DOHH2 (cell line): ENCODE data around the gene SLC29A3.

Experiments
- CTCF ChIP-seq: fragments of 200-600 bp; sonication (generic); IDR thresholded peaks from one replicate; pipeline ENCODE4 v1.5.1; 2014; ENCODE audit warnings: antibody characterized with exemption, mild to moderate bottlenecking, low read depth, low read length; ENCODE audit not compliant: poor library complexity, severe bottlenecking
- EZH2phosphoT487 ChIP-seq: fragments of 200-600 bp; sonication (generic); IDR thresholded peaks from 2 replicates; pipeline ENCODE4 v1.6.1; 2017; ENCODE audit warnings: borderline replicate concordance, mild to moderate bottlenecking, antibody characterized with exemption, low read length, moderate library complexity, mixed read lengths

- TF ChIP-seq CTCF (no peak), EZH2phosphoT487 (no peak)
These were observed 36.8 kb downstream of the SLC29A3 start for GRCh38 chr10:71355886-71356285.
